HL-60/S4 treated with phorbol 12-myristate 13-acetate at 8.2 ng/mL for 4 days and 3 days (cell line): Measurements from ENCODE around the gene CCDC39.

Experiments used
- in situ Hi-C: fragments of 300-500 bp; cut with MboI; formaldehyde crosslinking; loops from 2 replicates; pipeline ENCODE4 v1.15.0; 2022; ENCODE audit warnings: low sequenced_read_pairs

Gene CCDC39

GRCh38 chr3:180679178-180680096, at the start of gene CCDC39:
Gene CCDC39, minus strand, starts transcription at chr3:180679489. Its CDS starts 109 bp downstream, at chr3:180679380.
- in situ Hi-C loops, result no loop called here

- in situ Hi-C loops, result no loop called here
Observed at GRCh38 chr3:180720012-180720411, 40.7 kb upstream of the CCDC39 start.

GRCh38 chr3:180707896-180708295, 28.6 kb upstream of the CCDC39 start:
- in situ Hi-C loops, result no loop called here

GRCh38 chr3:180705619-180706018, 26.3 kb upstream of the CCDC39 start:
- in situ Hi-C loops, result no loop called here

- in situ Hi-C loops, result no loop called here
Observed at GRCh38 chr3:180704532-180704931, 25.2 kb upstream of the CCDC39 start.

GRCh38 chr3:180700941-180701340, 21.7 kb upstream of the CCDC39 start:
- in situ Hi-C loops, result no loop called here

- in situ Hi-C loops, result no loop called here
Observed at GRCh38 chr3:180698760-180699270, 19.5 kb upstream of the CCDC39 start.

- in situ Hi-C loops, result no loop called here
Observed at GRCh38 chr3:180694321-180694720, 15.0 kb upstream of the CCDC39 start.

- in situ Hi-C loops, result no loop called here
Observed at GRCh38 chr3:180693656-180694055, 14.4 kb upstream of the CCDC39 start.

GRCh38 chr3:180690061-180690460, 10.8 kb upstream of the CCDC39 start:
- in situ Hi-C loops, result no loop called here

- in situ Hi-C loops, result no loop called here
Observed at GRCh38 chr3:180684807-180685206, 5.5 kb upstream of the CCDC39 start.

- in situ Hi-C loops, result no loop called here
Observed at GRCh38 chr3:180683816-180684215, 4.5 kb upstream of the CCDC39 start.

- in situ Hi-C loops, result no loop called here
Observed at GRCh38 chr3:180680097-180680430, 775 bp upstream of the CCDC39 start.

- in situ Hi-C loops, result no loop called here
Observed at GRCh38 chr3:180678231-180678630, 1.1 kb downstream of the CCDC39 start.

GRCh38 chr3:180661444-180661843, 17.8 kb downstream of the CCDC39 start:
- in situ Hi-C loops, result no loop called here

- in situ Hi-C loops, result no loop called here
Observed at GRCh38 chr3:180657094-180657493, 22.2 kb downstream of the CCDC39 start.

- in situ Hi-C loops, result no loop called here
Observed at GRCh38 chr3:180656406-180656805, 22.9 kb downstream of the CCDC39 start.

- in situ Hi-C loops, result no loop called here
Observed at GRCh38 chr3:180646187-180646790, 33.0 kb downstream of the CCDC39 start.

GRCh38 chr3:180640987-180641386, 38.3 kb downstream of the CCDC39 start:
- in situ Hi-C loops, result no loop called here

- in situ Hi-C loops, result no loop called here
Observed at GRCh38 chr3:180633722-180634121, 45.6 kb downstream of the CCDC39 start.

- in situ Hi-C loops, result no loop called here
Observed at GRCh38 chr3:180631317-180631716, 48.0 kb downstream of the CCDC39 start.

GRCh38 chr3:180630371-180630770, 48.9 kb downstream of the CCDC39 start:
- in situ Hi-C loops, result no loop called here
